Type B pancreatic cell (in vitro differentiated cells): ENCODE data around the gene SLCO1A2. TPM values are rescaled to one million over a fixed set of nuclear protein-coding genes. Genes with fewer than 3 reads are reported as not detected.

Source experiments
- DNase-seq: peaks from one replicate; pipeline ENCODE4 v3.0.0; 2021; ENCODE audit warnings: mixed read lengths; ENCODE audit not compliant: unreplicated experiment; ENCODE audit errors: extremely low spot score
- H3K27ac Mint-ChIP-seq: 2 replicates; pipeline ENCODE4 v1.8.0; 2021; ENCODE audit warnings: mild to moderate bottlenecking, mixed read lengths
- H3K27me3 Mint-ChIP-seq: 2 replicates; pipeline ENCODE4 v1.8.0; 2021; ENCODE audit warnings: mixed read lengths
- H3K36me3 Mint-ChIP-seq: 2 replicates; pipeline ENCODE4 v1.8.0; 2021; ENCODE audit warnings: mixed read lengths
- H3K4me1 Mint-ChIP-seq: one replicate; pipeline ENCODE4 v1.8.0; 2021; ENCODE audit warnings: mixed read lengths; ENCODE audit not compliant: unreplicated experiment
- H3K4me3 Mint-ChIP-seq: 2 replicates; pipeline ENCODE4 v1.8.0; 2021; ENCODE audit warnings: mild to moderate bottlenecking, mixed read lengths
- H3K9me3 Mint-ChIP-seq: 2 replicates; pipeline ENCODE4 v1.8.0; 2021; ENCODE audit warnings: mixed read lengths
- total RNA-seq: library from RNA; stranded (reverse); gene quantifications from 2 replicates; pipeline ENCODE4 v1.2.1, GENCODE V29; 2021; ENCODE audit warnings: low replicate concordance
- TF ChIP-seq, protein P1 (sequence below): fragments of 200-600 bp; sonication (generic); conservative IDR thresholded peaks from 2 replicates; pipeline ENCODE4 v1.5.0; 2021; ENCODE audit warnings: antibody characterized with exemption, mild to moderate bottlenecking

SLCO1A2 gene
- total RNA-seq, 1 donor from 2014 or later: 0.82 TPM

DNA sequence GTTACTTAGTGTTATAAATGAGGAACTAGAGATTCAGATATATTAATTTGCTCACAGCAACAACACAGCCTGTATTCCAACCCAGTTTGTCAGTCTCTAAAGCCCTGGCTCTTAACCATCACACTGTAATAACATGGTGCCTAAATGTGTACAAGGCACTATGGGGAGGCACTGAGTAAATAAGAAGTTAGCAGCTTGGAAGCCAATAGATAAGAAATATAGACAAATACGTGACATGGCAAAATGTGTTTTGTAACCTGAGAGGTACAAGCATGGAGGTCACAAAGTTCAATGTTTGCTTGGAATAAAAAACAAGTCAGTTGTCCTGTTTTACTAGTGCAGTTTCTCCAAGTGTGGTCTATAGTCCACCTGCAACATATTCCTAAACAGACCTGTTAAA is 16.3 kb upstream of the SLCO1A2 start:
- no peak overlapping the region for H3K27ac Mint-ChIP-seq
- no peaks in the 10 kb centered on the region for H3K27me3 Mint-ChIP-seq
- no peak for DNase-seq
- no peaks in the 10 kb centered on the region for H3K4me1 Mint-ChIP-seq
- H3K36me3 Mint-ChIP-seq: no peaks in the 10 kb centered on the region
- TF ChIP-seq, protein P1, sequence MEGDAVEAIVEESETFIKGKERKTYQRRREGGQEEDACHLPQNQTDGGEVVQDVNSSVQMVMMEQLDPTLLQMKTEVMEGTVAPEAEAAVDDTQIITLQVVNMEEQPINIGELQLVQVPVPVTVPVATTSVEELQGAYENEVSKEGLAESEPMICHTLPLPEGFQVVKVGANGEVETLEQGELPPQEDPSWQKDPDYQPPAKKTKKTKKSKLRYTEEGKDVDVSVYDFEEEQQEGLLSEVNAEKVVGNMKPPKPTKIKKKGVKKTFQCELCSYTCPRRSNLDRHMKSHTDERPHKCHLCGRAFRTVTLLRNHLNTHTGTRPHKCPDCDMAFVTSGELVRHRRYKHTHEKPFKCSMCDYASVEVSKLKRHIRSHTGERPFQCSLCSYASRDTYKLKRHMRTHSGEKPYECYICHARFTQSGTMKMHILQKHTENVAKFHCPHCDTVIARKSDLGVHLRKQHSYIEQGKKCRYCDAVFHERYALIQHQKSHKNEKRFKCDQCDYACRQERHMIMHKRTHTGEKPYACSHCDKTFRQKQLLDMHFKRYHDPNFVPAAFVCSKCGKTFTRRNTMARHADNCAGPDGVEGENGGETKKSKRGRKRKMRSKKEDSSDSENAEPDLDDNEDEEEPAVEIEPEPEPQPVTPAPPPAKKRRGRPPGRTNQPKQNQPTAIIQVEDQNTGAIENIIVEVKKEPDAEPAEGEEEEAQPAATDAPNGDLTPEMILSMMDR: no peak
- no peak overlapping the region for H3K4me3 Mint-ChIP-seq
- no peaks in the 10 kb centered on the region for H3K9me3 Mint-ChIP-seq

- DNase-seq: no peak
- no peak overlapping the region for H3K4me3 Mint-ChIP-seq
- no peaks in the 10 kb centered on the region for H3K36me3 Mint-ChIP-seq
- H3K27ac Mint-ChIP-seq: no peak overlapping the region
- no peaks in the 10 kb centered on the region for H3K4me1 Mint-ChIP-seq
- H3K9me3 Mint-ChIP-seq: no peaks in the 10 kb centered on the region
- H3K27me3 Mint-ChIP-seq: no peaks in the 10 kb centered on the region
- TF ChIP-seq, protein P1: no peak
Measured at GRCh38 chr12:21346542-21347205, 12.0 kb upstream of the SLCO1A2 start.

DNA sequence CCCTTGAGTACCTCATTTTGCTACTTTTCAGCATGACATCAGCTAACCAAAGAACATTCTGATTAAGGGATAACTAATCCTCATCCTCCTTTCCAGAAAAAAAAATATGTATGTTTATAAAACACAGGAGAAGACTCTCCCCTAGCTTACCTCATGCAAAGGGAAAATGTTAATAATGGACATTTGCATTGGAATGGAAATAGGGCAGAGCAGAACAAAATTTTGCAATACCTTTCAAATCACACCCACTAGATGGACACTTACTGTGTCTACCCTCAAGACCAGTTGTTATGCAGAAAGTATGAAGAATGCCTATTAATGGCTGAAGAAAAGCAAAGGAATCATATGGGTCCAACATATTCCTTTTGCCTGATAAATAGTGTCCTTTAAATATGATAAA is 8.9 kb upstream of the SLCO1A2 start:
- H3K36me3 Mint-ChIP-seq: no peaks in the 10 kb centered on the region
- H3K27me3 Mint-ChIP-seq: no peaks in the 10 kb centered on the region
- TF ChIP-seq, protein P1: no peak
- no peaks in the 10 kb centered on the region for H3K4me1 Mint-ChIP-seq
- H3K9me3 Mint-ChIP-seq: no peaks in the 10 kb centered on the region
- DNase-seq: no peak
- no peak overlapping the region for H3K27ac Mint-ChIP-seq
- H3K4me3 Mint-ChIP-seq: no peak overlapping the region

DNA sequence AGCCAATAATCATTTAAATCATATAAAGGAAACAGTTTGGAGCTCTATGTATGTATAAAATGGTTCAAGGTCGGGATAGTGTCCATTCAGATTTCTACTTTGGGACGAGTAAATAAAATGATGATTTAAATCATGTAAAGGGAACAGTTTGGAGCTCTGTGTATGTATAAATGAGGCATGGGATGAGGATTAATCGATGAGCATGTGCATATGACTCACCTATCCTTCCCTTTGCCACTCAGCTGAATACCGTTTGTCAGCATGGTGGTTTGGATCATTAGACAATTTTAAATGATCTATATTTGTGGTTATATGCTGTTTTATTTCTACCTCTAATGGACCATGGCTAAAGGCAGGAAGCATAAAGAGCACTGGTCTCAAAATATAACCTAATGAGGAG is 7.1 kb upstream of the SLCO1A2 start:
- Mint-ChIP-seq H3K27me3 (no peaks in the 10 kb centered on the region), H3K27ac (no peak overlapping the region), H3K4me3 (no peak overlapping the region), H3K9me3 (no peaks in the 10 kb centered on the region), H3K36me3 (no peaks in the 10 kb centered on the region), H3K4me1 (no peaks in the 10 kb centered on the region)
- DNase-seq: no peak
- TF ChIP-seq, protein P1: no peak

GRCh38 chr12:21340403-21340802 is 5.7 kb upstream of the SLCO1A2 start:
- Mint-ChIP-seq H3K27ac (no peak overlapping the region), H3K4me1 (no peaks in the 10 kb centered on the region), H3K27me3 (no peaks in the 10 kb centered on the region), H3K9me3 (no peaks in the 10 kb centered on the region), H3K4me3 (no peak overlapping the region), H3K36me3 (no peaks in the 10 kb centered on the region)
- DNase-seq: no peak
- TF ChIP-seq, protein P1: no peak
